HT-29 (cell line): ENCODE data around the gene ODAD2. TPM values are rescaled to one million over a fixed set of nuclear protein-coding genes. Genes with fewer than 3 reads are reported as not detected.
"Not testable (repeated sequence)": the region's sequence is repeated elsewhere in the genome, so short reads cannot be mapped to it uniquely, and the experiment has no call there.

ENCODE experiments used
- DNase-seq: peaks from one replicate; pipeline ENCODE4 v3.0.0-alpha.2; 2015; ENCODE audit warnings: low spot score
- total RNA-seq: library from RNA; depleted of rRNA; stranded (reverse); fragments of >200 nt; shearing (Covaris generic); gene quantifications from 2 replicates; pipeline ENCODE4 v1.2.3, GENCODE V29; 2014; rRNA removed

ODAD2 gene, protein sequence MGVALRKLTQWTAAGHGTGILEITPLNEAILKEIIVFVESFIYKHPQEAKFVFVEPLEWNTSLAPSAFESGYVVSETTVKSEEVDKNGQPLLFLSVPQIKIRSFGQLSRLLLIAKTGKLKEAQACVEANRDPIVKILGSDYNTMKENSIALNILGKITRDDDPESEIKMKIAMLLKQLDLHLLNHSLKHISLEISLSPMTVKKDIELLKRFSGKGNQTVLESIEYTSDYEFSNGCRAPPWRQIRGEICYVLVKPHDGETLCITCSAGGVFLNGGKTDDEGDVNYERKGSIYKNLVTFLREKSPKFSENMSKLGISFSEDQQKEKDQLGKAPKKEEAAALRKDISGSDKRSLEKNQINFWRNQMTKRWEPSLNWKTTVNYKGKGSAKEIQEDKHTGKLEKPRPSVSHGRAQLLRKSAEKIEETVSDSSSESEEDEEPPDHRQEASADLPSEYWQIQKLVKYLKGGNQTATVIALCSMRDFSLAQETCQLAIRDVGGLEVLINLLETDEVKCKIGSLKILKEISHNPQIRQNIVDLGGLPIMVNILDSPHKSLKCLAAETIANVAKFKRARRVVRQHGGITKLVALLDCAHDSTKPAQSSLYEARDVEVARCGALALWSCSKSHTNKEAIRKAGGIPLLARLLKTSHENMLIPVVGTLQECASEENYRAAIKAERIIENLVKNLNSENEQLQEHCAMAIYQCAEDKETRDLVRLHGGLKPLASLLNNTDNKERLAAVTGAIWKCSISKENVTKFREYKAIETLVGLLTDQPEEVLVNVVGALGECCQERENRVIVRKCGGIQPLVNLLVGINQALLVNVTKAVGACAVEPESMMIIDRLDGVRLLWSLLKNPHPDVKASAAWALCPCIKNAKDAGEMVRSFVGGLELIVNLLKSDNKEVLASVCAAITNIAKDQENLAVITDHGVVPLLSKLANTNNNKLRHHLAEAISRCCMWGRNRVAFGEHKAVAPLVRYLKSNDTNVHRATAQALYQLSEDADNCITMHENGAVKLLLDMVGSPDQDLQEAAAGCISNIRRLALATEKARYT
- total RNA-seq: not detected in 2 replicates

GRCh38 chr10:27998954-27999275, at the start of gene ODAD2:
Gene ODAD2, minus strand, starts transcription at chr10:27999079. Its CDS starts 3,937 bp downstream, at chr10:27995142.
- DNase-seq: no peak

DNA sequence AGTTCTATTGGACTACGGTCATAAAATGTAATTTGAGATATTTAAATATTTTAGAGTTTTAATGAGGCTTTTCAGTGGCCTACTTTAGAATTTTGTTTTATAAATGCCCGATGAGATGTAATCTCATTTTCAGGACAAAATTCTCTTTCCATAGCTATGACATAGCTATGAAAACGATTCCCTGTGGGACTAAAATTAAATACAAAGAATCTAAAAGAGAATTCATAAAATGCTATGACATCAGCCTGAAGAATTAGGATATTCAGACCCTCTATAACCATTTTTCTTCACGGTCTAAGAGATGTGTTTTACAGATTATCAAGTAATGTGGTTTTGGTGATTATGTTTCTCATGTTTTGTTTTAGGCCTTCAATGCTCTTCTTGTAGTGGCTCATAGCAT, 48.2 kb upstream of the ODAD2 start:
- no peak for DNase-seq

DNA sequence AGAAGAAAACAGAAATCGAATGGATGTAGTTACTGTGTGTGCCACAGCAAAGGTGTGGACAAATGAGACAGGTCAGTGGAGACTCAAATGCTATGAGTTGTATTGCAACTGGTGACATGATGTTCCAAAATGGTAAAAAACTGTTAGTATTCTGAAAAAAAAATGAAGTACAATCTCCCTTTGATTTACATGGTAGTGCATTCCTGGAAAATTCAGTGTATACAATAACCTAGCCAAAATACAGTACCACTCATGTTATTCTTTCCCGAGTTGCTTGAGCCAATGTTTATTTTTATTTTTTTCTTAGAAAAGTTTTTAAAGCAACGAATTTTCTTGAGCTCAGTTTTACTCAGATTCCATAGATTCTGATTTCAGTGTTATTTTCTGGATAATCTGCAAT, 47.7 kb upstream of the ODAD2 start:
- no peak for DNase-seq

GRCh38 chr10:28043941-28044340, 45.1 kb upstream of the ODAD2 start:
- no peak for DNase-seq

DNA sequence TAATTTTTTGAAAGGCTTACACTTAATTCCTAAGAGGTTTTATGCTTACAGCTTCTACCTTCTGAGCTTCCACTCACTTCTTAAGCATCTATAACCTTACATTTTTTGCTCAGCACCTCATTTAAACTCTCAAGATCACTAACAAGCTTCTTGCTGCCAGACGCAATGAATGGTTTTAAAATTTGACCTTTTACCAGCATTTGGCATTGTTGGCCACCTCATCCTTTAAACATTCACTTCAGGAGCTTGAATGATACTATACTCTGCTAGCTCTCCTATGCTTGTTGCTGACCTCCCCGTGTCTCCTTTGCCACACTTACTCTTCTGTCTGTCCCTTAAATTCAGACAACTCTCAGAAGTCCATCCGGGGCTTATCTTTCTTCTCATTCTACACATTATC, 37.7 kb upstream of the ODAD2 start:
- no peak for DNase-seq

DNA sequence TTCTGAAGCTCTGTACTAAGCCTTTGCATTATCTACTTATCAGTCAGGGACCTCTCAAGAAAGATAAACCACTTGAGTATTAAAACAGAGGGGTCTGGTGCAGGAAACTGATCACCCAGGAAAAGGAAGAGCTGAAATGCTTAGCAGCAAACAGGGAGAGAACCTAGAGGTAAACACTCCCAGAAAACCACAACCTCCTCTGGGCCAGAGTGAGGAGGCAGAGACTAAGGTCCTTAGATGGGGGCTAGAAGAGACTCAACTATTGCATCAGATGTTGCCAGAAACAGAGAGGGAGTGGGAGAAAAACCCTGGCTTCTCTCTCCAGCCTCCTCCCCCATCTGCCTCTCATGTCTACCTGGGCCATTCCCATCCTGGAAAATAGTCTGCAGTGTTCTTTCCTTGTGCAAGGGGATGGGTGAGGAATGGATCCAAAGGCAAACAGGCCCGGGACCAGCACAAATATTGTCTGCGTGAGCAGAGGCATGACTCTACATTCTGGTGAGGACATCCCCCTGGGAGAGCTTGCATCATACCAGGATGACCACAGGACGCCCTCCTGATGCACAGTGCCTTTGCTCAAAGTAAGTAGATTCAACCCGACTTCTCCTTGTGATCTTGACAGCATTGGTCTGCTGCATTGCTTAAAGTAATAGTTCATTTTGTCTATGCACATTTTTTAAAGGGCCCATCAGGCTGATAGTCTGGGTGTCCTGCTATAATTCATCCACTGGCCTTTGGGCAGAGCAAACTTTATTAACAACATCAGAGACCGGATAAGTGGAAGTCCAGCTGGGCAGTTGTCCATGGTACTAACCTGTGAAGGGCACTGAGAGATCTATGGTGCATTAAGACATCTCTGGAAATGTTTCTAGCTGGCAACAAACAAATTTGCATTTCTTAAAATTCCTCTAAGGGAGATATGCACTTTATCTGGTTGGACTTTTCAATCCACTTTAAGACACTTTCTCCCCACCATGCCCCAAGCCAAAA, 22.4 kb upstream of the ODAD2 start:
- no peak for DNase-seq

DNA sequence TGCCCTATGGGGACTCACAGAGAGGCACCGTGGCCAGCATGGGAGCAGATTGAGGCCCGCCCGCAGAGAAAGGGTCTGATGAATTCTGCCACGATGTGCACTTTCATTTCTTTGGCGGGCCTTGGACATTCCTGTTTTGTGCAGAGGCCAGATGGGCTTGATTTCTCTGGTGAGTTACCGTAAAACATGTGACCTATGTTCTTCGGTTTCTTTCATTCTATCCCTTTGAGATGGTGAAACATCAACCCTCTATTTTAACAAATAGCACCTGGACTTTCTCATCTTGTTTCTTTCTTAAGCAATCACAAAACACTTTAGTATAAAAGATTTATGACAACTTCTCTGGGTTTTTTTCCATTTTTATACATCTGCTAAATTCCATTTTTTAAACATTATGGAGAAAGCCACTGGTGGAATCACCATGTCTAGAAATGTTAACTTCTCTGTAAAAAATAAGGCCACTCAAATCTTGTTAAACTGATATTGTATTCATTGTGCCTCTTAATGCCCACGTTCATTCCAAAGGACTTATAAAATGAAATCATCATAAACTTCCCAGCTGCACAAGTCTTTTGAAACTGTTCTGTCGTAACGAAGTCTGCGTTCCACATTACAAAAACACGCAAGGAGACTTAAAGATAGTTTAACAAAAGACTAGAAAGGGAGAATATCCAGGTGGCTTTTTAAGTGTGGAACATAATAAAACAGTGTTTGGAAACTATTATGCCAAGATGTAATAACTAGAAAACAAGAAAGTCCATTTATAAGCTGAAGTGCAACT, 21.4 kb upstream of the ODAD2 start:
- DNase-seq: no peak

DNA sequence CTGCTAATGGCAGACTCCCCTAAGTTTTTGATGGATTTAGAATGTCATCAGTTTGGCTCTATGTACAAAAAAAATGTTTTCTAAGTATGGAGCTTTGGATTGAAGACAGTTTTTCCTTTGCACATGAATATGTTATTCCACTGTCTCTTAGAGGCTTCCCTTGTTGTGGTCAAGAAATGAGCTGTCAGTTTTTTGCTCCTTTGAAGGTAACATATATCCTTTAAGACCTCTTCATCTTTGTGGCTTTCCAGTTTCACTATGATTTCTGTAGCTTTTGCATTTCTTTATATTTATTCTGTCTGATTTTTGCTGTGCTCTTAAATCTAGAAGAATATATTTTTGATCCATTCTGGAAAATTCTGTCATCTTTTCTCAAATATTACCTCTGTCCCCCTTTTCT, 15.8 kb upstream of the ODAD2 start:
- DNase-seq: no peak

- no peak for DNase-seq
Measured at GRCh38 chr10:28012990-28013515, 14.2 kb upstream of the ODAD2 start.

GRCh38 chr10:28010821-28011220, 11.9 kb upstream of the ODAD2 start:
- DNase-seq: no peak

GRCh38 chr10:28008054-28008453, 9.2 kb upstream of the ODAD2 start:
- DNase-seq: no peak

DNA sequence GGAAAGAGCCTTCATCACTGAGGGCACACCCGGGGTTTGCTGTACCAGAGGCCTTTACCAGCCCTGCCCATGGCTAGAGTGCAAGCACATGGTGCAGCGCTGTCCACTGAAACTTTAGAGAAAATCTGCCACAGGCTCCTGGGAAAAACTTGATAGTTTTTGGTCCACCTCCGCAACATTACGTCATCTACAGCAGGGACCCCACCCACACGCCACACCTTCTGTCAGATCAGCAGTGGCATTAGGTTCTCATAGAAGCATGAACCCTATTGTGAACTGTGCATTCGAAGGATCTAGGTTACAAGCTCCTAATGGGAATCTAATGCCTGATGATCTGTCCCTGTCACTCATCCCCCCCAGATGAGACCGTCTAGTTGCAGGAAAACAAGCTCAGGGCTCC, 2.5 kb upstream of the ODAD2 start:
- no peak for DNase-seq

- DNase-seq: no peak
Measured at GRCh38 chr10:27998178-27998953, 513 bp downstream of the ODAD2 start.

- no peak for DNase-seq
Measured at GRCh38 chr10:27997865-27998177, 1.1 kb downstream of the ODAD2 start.

DNA sequence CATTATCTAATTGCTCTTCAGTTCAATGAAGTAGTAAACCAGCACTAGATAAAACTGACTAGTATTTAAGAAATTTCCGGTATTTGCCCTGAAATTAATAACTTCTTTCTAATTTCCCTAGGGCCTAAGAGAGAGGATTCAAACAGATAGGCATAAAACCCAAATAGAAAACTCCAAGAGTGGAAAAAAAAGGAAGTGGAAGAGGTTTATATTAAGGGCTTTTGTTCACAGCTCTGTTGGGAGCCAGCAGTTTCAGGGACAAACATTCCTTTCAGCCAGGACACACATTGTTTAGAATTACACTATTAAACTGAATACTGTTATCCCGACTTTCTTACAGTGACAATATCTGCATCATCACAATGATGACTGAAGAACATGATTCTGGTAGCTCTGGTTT, 3.6 kb downstream of the ODAD2 start:
- no peak for DNase-seq

DNA sequence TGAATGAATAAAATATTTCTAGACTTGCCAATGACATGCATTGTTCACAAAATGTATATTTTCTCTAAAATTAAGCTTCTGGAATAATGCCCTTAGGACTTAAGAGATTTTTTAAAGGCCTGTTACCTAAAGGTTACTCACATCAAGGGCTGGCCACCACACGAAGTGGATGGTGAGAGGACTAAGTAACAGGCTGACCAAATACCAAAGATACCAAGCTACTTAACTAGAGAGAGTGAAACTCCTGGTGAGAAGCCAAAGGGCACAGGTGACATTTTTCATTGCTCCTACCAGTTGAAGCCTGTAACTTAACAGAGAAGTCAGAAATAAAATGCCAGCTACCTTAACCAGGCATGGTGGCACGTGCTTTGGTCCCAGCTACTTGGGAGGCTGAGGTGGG, 9.5 kb downstream of the ODAD2 start:
- not testable (repeated sequence) for DNase-seq

DNA sequence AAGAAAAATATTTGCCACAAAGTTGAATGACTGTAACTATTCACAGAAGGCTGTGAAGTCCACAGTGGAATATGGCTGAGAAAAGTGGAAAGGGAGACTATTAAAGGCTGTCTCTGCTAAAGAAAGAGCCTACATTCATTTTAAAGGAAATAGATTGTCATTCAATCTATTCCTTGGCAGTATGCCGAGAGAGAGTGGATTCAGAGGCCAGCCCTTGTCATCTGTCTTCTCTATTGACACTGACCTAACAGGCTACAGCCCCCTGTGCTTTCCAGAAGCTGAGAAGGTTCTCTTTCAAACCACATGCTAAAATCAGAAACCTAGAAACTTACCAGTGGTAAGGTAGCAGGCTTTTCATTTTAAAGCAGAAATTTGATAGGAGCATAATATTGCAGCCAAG, 12.1 kb downstream of the ODAD2 start:
- DNase-seq: no peak

- DNase-seq: no peak
Measured at GRCh38 chr10:27982875-27983543, 15.9 kb downstream of the ODAD2 start.

DNA sequence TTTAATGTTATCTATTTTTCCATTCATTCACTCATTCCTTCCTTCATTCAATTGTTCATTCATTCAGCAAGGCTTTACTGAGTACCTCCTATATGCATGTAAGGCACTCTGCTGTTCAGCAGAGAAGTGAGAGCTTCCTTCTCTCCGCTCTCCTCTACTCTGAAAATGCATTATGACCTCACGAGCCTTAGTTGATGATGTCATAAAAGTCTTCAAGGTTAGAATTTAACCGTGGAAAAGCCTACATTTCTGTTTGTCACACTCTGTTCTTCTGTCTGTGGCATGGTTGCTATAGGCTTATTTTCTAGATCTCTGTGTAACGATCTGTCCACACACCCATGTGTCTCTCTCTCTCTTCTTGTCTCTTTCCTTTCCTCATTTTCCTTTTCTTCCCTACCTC, 17.1 kb downstream of the ODAD2 start:
- DNase-seq: no peak
